Heart left ventricle (tissue), 16 donors: Measurements from ENCODE around the gene ABHD1. TPM values are rescaled to one million over a fixed set of nuclear protein-coding genes. Genes with fewer than 3 reads are reported as not detected.

Source experiments
- ATAC-seq, 4 donors: fragments of 200-7000 bp; cut with Tn5 transposase; one replicate each; pipeline ENCODE4 v1.9.1; 2020 to 2022; ENCODE audit warnings: moderate library complexity in 4 of 4, mild to moderate bottlenecking in 3 of 4, moderate number of reproducible peaks in 1 of 4
- DNase-seq, 5 donors: peaks; one replicate each; pipeline ENCODE4 v3.0.0-alpha.2; 2020
- H3K27ac ChIP-seq, 12 donors: fragments of 200-600 bp; sonication (generic) in 4 of 12; one replicate each; pipeline versions ENCODE4 v1.5.0 to v1.8.0; 2016 to 2022; ENCODE audit warnings: mild to moderate bottlenecking in 2 of 12
- H3K27me3 ChIP-seq, 9 donors: fragments of 200-600 bp; sonication (generic) in 2 of 9; one replicate each; pipeline versions ENCODE4 v1.5.1 to v1.8.0; 2016 to 2022; ENCODE audit warnings: mild to moderate bottlenecking in 3 of 9
- H3K36me3 ChIP-seq, 9 donors: fragments of 200-600 bp; sonication (generic) in 2 of 9; one replicate each; pipeline versions ENCODE4 v1.5.0 to v1.8.0; 2018 to 2022; ENCODE audit warnings: mild to moderate bottlenecking in 2 of 9
- H3K4me1 ChIP-seq, 12 donors: fragments of 200-600 bp; sonication (generic) in 4 of 12; one replicate each; pipeline versions ENCODE4 v1.5.0 to v1.8.0; 2016 to 2022; ENCODE audit warnings: mild to moderate bottlenecking in 3 of 12
- H3K4me3 ChIP-seq, 12 donors: fragments of 200-600 bp; sonication (generic) in 4 of 12; one replicate each; pipeline versions ENCODE4 v1.5.0 to v1.8.0; 2017 to 2022; ENCODE audit warnings: mild to moderate bottlenecking in 9 of 12, moderate library complexity in 4 of 12
- H3K9me3 ChIP-seq, 12 donors: fragments of 200-600 bp; sonication (generic) in 4 of 12; one replicate each; pipeline versions ENCODE4 v1.5.0 to v1.8.0; 2016 to 2022; ENCODE audit warnings: mild to moderate bottlenecking in 1 of 12
- POLR2A ChIP-seq, 2 donors: fragments of 450-650 bp; IDR thresholded peaks; one replicate each; pipeline ENCODE4 v1.6.1; 2017; ENCODE audit warnings: antibody characterized with exemption in 2 of 2, mild to moderate bottlenecking in 2 of 2, moderate library complexity in 2 of 2
- WGBS, 4 donors: extraction: QIAGEN DNeasy Blood & Tissue Kit in 2 of 4; methylation state at CpG; one replicate each; pipeline versions ENCODE4 v1.1.5 to v1.1.7; 2013 to 2018; 5-methylcytosine and 5-hydroxymethylcytosine counted together
- intact Hi-C, 10 donors: fragments of 100-400 bp; cut with DNase I; formaldehyde crosslinking; loops; one replicate each; pipeline versions ENCODE4 v1.11.1 to v1.14.2; 2022
- polyA plus RNA-seq, 2 donors: library from polyadenylated mRNA; stranded (reverse); fragments of 200-250 nt; gene quantifications; one replicate each; pipeline ENCODE4 v1.2.3, GENCODE V29; 2013
- total RNA-seq, 9 donors: library from RNA; depleted of rRNA in 2 of 9; stranded (reverse); fragments of >200 nt in 2 of 9; fragmentation: NEBNext Ultra II Directional in 3 of 9; extraction: Animal tissue kit (Norgen Biotek cat#: 25700) in 3 of 9; gene quantifications; one replicate each; pipeline versions ENCODE4 v1.1.0 to v1.2.4, GENCODE V29; 2016 to 2023
- TF ChIP-seq, protein P1 (sequence below), 12 donors: fragments of 200-600 bp; sonication (generic) in 4 of 12; IDR thresholded peaks; one replicate each; pipeline versions ENCODE4 v1.5.0 to v1.8.0; 2018 to 2022; ENCODE audit warnings: antibody characterized with exemption in 12 of 12, mild to moderate bottlenecking in 5 of 12
- donor health status: ischemic (EF 13 %, LVEDD 7.1; RV severe dilation, severe dysfunction).
- donor health status: healthy with polysubstance abuse.
- donor health status: DM: no; HTN: yes; CAD: no.
- donor health status: DM: no; HTN: no; CAD: no.
- donor health status: ischemic (EF 25% LVEDD 6.9; RV normal size, moderate dysfunction).
- donor health status: ischemic (EF 25% LVEDD 5.7; RV mildly dilated, moderate dysfunction).
- donor health status: healthy.
- donor health status: DM: yes; HTN: yes; CAD: no.
- donor health status: ischemic (EF 35%, LVEDD 5.7; RV mildly dilated, moderate dysfunction).
- donor health status: nonischemic (EF 11% LVEDD 7.7; RV severe dilation, severe dysfunction).
- donor health status: DM: yes; HTN: yes; CAD: no.
- donor health status: PGD.
- donor health status: ischemic (EF 29% LVEDD 5.4; RV normal size, mild dysfunction).
- donor health status: nonischemic (EF 23%, LVEDD 6.1; RV moderate dilation, normal function).

The ABHD1 gene
- total and polyA plus RNA-seq, 11 donors = 0.47 to 6.2 (median 2.0) TPM; not detected in 1

GRCh38 chr2:27133905-27134780 lies 10.5 kb downstream of the ABHD1 start, which contains the start of gene PREB:
TSS of gene PREB (minus strand) at chr2:27134636. CDS start at chr2:27134421, 215 bp downstream.
- Histone ChIP-seq H3K27me3 (no peaks in the 10 kb centered on the region), H3K4me3 (peak within 1 kb of the TSS; percentile 71 to 98 (median 88)), H3K4me1 (peaks cover 7 to 19% (median 11%) of the 10 kb centered on the region in 12 donors), H3K27ac (peak within 1 kb of the TSS in 11 of 12 donors; percentile 76 to 94 (median 90)), H3K36me3 (peaks cover 0 to 38% (median 33%) of the 10 kb centered on the region in 9 donors), H3K9me3 (no peaks in the 10 kb centered on the region)
- ATAC-seq = peak; percentile 93 to 98 (median 96)
- DNase-seq = peak; percentile 98 to 100 (median 98)
- intact Hi-C loops = loop anchor here in 4 of 10 donors (1.0 to 5.0 kb wide), 3 partner anchors 77 to 79 kb away; partner anchors contain the start of genes ATRAID (in 3 of the 4) and SLC5A6 (in 3 of the 4)
- TF ChIP-seq POLR2A (IDR thresholded peaks at IDR 0.05) = peak; percentile 21 to 91
- TF ChIP-seq, protein P1, sequence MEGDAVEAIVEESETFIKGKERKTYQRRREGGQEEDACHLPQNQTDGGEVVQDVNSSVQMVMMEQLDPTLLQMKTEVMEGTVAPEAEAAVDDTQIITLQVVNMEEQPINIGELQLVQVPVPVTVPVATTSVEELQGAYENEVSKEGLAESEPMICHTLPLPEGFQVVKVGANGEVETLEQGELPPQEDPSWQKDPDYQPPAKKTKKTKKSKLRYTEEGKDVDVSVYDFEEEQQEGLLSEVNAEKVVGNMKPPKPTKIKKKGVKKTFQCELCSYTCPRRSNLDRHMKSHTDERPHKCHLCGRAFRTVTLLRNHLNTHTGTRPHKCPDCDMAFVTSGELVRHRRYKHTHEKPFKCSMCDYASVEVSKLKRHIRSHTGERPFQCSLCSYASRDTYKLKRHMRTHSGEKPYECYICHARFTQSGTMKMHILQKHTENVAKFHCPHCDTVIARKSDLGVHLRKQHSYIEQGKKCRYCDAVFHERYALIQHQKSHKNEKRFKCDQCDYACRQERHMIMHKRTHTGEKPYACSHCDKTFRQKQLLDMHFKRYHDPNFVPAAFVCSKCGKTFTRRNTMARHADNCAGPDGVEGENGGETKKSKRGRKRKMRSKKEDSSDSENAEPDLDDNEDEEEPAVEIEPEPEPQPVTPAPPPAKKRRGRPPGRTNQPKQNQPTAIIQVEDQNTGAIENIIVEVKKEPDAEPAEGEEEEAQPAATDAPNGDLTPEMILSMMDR (IDR thresholded peaks at IDR 0.05) = peak in 3 of 12 donors; percentile 6 to 34 (median 21)
- 0 to 1% (median 0%) methylated on average over 29 to 86 of the region's 86 CpGs for WGBS, 4 donors

GRCh38 chr2:27134781-27135477 lies 11.3 kb downstream of the ABHD1 start:
- DNase-seq (no peak), ATAC-seq (no peak)
- intact Hi-C loops = loop anchor here in 5 of 10 donors (1.0 to 5.0 kb wide), 4 partner anchors 72 to 78 kb away; partner anchors contain the start of genes ATRAID (in 3 of the 5) and SLC5A6 (in 3 of the 5)
- Histone ChIP-seq H3K4me3 (peak overlapping the region in 11 of 12 donors; percentile 71 to 98 (median 86)), H3K4me1 (peaks cover 7 to 19% (median 11%) of the 10 kb centered on the region in 12 donors), H3K27me3 (no peaks in the 10 kb centered on the region), H3K9me3 (no peaks in the 10 kb centered on the region), H3K36me3 (peaks cover 0 to 31% (median 27%) of the 10 kb centered on the region in 9 donors), H3K27ac (peak overlapping the region in 11 of 12 donors; percentile 7 to 94 (median 90))
- TF ChIP-seq POLR2A (IDR thresholded peaks at IDR 0.05) = peak in 1 of 2 donors; percentile 21
- TF ChIP-seq, protein P1 (IDR thresholded peaks at IDR 0.05) = no peak
- 55 to 74% (median 63%) methylated on average over 25 to 33 of the region's 33 CpGs for WGBS, 4 donors

DNA sequence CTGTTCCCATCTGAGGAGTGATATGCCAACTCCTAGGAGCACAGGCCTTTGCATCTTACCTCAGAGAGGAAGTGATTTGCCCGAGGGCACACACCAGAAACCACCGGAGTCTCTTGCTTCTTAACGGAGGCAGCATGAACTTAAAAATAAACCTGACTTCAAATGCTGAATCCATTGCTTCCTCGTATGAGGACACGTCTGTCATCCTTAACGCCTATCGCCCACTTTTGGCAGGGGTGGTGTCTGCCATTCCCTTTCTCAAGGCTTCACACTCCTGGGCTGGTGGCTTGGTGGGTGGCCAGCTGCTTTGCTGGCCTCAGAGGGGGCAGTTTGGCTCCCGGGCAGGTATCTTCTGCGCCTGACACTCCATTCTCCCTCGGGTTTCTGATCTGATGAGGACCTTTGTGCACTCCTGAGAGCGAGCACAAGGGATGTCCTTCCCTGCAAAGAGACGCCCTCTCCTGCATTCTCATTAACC lies 11.9 kb downstream of the ABHD1 start:
- Histone ChIP-seq H3K27ac (no peak overlapping the region), H3K9me3 (no peaks in the 10 kb centered on the region), H3K4me1 (peaks cover 7 to 19% (median 11%) of the 10 kb centered on the region in 12 donors), H3K4me3 (no peak overlapping the region), H3K36me3 (peaks cover 0 to 25% (median 21%) of the 10 kb centered on the region in 9 donors), H3K27me3 (no peaks in the 10 kb centered on the region)
- no peak for TF ChIP-seq POLR2A (IDR thresholded peaks at IDR 0.05)
- TF ChIP-seq, protein P1 (IDR thresholded peaks at IDR 0.05) = no peak
- DNase-seq (no peak), ATAC-seq (no peak)
- WGBS, 4 donors = 81 to 88% (median 85%) methylated on average over 12 of the region's 12 CpGs
- intact Hi-C loops = loop anchor here in 2 of 10 donors (2.0 to 5.0 kb wide), 2 partner anchors 72 to 77 kb away; partner anchors contain the start of genes ATRAID (in 1 of the 2) and SLC5A6 (in 1 of the 2)
